ENCODE results near the gene SHISA5. TPM values are rescaled to one million over a fixed set of nuclear protein-coding genes. Genes with fewer than 3 reads are reported as not detected.

SHISA5 gene
- total RNA-seq, 4 donors from 2014 or later, result 64.1 to 90.6 (median 75.4) TPM

DNA sequence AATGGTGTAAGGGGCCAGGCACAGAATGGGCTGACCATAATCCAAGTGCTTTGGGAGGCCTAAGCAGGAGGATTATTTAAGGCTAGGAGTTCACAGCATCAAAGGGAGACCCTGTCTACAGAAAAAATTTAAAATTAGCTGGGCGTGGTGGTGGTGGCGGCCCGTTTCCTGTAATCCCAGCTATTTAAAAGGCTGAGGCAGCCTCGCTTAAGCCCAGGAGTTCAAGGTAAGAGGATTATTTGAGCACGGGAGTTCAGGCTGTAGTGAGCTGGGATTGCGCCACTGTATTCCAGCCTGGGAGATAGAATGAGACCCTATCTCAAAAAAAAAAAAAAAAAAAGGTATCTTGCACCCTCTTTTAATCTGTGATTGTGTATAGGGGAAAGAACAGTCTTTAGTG lies 62.0 kb downstream of the SHISA5 start:
- TF ChIP-seq, protein P1, sequence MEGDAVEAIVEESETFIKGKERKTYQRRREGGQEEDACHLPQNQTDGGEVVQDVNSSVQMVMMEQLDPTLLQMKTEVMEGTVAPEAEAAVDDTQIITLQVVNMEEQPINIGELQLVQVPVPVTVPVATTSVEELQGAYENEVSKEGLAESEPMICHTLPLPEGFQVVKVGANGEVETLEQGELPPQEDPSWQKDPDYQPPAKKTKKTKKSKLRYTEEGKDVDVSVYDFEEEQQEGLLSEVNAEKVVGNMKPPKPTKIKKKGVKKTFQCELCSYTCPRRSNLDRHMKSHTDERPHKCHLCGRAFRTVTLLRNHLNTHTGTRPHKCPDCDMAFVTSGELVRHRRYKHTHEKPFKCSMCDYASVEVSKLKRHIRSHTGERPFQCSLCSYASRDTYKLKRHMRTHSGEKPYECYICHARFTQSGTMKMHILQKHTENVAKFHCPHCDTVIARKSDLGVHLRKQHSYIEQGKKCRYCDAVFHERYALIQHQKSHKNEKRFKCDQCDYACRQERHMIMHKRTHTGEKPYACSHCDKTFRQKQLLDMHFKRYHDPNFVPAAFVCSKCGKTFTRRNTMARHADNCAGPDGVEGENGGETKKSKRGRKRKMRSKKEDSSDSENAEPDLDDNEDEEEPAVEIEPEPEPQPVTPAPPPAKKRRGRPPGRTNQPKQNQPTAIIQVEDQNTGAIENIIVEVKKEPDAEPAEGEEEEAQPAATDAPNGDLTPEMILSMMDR (IDR thresholded peaks at IDR 0.05; ENCODE audit: low read depth), result no peak

DNA sequence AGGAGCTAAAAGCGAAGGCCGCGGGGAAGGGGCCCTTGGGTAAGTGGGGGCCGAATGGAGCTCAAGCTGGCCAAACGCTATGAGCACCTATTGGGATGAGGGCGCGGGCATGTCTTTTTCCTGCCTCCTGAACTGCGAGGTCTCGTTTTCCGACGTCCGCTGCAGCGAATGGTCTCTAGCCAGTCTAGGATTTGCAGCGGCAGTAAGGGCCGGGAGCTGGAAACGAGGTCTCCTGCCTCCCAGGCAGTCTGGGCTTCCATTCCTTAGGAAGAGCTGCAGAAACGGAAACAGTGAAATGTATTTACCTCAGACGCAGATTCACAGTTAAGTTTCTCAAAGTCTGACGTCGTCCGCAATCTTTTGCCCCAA lies 63.4 kb downstream of the SHISA5 start:
- TF ChIP-seq, protein P1 (IDR thresholded peaks at IDR 0.05; ENCODE audit: low read depth), result no peak

DNA sequence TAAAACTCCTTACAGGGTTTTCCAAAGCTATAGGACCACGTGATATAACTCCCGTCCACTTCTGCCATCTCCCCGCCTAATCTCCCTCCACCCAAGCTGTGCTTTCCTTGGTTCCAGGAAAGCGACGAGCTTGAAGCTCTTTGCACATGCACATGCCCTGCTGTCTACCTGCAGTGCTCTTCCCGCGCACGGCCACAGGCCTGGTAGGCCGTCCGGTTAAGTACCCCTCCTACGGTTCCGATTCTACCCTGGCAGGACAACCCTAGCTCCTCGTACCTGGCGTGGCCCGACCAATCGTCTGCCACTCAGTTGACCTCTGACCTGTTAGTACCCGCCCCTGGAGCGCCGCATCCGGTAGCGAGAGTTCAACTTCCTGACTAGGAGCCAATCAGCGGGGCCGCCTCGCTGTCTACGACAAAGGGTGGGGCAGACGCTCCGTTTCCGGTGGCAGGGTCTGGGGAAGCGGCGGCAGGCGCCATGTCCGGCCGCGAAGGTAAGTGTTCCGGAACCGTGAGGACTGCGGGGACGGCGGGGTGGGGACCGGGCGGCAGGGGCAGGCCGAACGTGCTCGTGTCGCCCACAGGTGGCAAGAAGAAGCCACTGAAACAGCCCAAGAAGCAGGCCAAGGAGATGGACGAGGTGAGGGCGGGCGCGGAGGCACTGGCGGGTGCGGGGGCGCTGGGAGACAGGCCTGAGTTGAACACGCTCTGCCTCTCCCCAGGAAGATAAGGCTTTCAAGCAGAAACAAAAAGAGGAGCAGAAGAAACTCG lies 64.0 kb downstream of the SHISA5 start, which contains the start of the genes CCDC51 and TMA7:
TSS of gene CCDC51 (minus strand) at position 300 of the 770 bp plus-strand sequence. CDS start 4,991 bp downstream, outside the sequence.
TSS of gene TMA7 (plus strand) at position 438 of the 770 bp plus-strand sequence. CDS start at position 478, 40 bp downstream.
- TF ChIP-seq, protein P1 (IDR thresholded peaks at IDR 0.05; ENCODE audit: low read depth), result no peak

DNA sequence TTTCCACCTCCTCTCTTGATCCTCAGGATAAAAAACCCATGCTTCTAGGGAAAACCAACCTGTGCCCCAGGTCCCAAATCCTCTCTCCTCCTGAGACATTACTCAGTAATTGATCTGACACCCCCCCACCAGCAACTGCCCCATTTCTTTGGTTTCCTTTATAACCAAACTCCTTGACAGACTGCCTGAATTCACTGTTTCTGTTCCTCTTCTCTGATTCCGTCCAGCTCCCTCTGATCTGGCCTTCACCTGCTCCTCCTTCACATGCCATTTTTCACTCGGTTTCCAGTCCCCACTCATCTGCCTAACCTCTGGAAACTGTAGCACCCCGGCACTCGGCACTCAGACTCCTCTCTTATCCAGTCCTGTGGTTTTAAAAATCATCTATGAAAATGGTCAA lies 66.2 kb downstream of the SHISA5 start:
- TF ChIP-seq, protein P1 (IDR thresholded peaks at IDR 0.05; ENCODE audit: low read depth), result no peak

DNA sequence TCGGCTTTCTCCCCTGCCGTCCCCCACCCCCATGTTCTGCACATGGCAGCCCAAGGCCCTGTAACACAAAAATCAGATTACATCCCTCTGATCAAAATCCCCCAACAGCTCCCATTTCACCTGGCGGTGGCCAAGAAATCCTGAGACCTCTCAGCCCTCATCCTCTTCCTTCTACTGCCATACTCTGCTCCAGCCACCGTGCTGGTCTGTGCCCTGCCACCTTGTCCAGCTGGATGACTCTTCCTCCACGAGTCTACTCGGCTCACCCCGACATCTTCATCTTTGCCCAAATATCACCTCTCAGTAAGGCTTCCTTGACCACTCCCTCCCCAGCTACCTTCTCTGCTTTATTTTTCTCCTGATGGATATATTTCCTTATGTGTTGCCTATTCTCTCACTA lies 67.1 kb downstream of the SHISA5 start:
- TF ChIP-seq, protein P1 (IDR thresholded peaks at IDR 0.05; ENCODE audit: low read depth), result no peak

DNA sequence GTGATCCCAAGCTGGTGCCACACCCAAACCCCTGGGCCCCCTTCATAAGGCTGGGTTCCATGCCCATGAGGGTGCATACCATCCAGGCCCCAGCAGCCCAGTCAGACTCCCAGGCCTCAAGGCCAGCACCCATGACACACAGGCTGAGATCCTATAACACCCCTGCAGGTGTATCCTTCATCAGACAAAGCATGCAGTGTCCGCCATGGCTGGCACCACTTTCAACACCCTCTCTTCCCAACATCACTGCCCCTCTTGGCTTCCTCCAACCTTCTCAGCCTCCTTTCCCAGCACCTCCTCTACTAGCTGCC lies 67.5 kb downstream of the SHISA5 start:
- TF ChIP-seq, protein P1 (IDR thresholded peaks at IDR 0.05; ENCODE audit: low read depth), result no peak

DNA sequence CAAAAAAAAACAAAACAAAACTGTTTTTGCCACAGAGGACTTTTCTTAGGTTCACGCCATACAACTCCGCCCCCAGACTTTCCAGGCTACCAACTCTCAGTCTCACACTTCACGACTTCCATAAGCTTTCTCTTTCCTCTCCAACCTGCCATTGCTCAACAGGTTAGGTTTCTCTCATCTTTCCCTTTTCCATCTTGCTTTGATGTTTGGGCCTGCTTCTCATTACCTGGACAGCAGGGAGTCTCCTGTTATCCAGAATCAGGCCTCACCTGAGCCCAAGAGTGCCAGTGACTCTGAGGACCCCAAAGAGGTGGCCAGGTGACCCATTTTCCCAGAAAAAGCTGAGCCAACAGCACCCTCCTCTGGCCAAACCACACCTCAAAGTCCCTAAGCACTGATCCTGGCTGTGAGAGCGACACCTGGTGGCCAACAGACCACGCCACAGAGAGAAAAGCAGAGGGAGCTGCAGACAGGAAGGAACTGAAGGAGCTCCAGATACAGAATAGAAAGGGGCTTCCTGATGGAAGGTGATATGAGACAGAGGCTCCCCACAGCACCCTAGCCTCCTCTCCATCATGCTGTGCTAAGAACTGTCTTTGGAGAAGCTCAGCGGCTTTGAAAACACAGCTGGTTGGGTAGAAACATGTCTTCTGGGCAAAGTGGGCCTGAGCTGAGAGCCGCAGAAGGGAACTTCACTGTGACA lies 68.0 kb downstream of the SHISA5 start:
- TF ChIP-seq, protein P1 (IDR thresholded peaks at IDR 0.05; ENCODE audit: low read depth), result no peak
